Measurements from ENCODE around the gene TCF7L2.
"Not testable (repeated sequence)": the region's sequence is repeated elsewhere in the genome, so short reads cannot be mapped to it uniquely, and the experiment has no call there.

Gene TCF7L2

DNA sequence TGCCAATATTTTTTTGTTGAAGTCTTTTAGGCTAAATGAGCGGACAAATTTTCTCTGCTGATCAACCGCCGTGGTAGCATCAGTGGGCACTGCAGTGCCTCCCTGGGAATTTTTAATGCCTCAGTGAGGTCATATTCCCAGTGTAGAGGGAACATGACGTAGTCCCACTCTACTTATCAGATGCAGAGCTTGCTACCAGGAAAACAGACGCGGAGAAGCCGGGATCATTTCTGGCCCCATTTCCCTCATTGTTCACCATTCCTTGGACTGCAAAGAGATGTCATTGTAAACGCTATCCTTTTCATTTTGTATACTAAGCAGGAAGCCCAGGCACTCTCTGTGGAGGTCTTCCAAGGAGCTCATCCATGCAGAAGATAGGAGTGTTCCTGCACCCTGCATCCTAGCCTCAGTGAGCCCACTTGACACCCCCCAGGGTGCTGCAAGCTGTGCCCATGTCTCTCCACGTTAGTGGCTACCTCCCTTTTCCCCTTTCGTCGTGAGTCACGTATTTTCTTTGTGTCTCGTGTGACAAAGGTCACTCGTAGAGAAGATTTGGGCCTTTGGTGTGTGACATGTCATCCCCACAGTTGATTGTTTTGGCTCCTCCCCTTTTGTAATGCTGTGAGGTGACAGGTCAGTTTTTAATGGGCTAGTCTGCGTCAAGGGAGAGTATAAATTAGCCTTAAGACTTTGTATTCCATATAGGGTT, 145.5 kb downstream of the TCF7L2 start:
- no peak for DNase-seq (ENCODE audit: low read depth)

DNA sequence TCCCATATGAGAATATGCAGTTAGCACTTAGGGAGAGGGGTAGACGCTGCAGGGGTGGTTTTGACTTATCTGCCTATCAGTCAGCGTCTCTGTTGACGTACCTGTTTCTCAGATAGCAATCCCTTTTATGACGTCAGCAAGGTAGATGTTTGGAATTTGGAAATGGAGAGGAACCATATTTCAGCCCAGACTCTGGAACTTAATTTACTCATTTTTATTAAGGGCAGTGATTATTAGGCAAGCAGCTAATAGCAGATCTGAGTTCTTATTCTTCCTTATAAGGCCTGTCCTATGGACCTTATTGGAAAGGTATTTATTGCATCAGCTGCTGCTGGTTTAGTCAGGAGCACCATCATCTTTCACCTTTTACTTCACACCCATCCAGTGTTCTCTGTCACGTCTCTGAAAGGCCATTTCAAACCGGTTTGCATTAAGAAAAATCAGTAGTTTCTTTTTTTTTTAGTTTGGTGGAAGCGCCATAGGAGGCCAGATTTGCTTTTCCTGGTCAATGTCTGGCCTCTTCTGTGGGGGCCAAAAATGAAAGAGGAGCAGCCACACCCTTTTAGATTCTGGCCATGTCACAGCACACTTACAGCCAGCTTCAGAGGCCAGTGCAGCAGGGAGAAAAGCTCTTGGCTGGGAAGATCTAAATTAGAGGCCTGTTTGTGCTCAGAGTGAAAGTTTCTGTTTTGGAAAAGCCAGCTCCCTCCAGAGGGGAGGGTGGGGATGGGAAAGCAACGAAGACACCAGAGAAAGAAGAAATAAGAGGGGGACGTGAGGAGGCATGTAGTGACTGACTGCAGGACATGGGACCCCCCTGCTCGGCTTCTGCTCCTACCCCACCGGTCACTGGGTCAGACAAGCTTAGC, 146.3 kb downstream of the TCF7L2 start:
- DNase-seq (ENCODE audit: low read depth): no peak

DNA sequence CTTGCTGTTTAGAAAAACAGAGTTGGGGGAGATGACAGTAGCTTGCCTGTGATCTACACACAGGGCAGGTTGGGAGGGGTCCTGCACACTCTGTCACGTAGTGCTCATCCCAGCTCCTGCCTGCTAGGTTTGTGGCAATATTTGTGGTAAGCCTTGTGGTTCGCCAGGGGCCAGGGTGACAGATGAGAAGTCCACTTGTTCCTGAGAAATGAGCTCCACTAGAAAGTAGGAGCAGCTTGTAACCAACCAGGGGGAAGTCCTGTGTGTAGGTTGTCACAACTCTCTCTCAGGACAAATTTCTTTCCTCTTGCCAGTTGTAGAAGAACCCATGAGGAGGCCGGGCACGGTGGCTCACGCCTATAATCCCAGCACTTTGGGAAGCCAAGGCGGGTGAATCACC, 147.0 kb downstream of the TCF7L2 start:
- no peak for DNase-seq (ENCODE audit: low read depth)

DNA sequence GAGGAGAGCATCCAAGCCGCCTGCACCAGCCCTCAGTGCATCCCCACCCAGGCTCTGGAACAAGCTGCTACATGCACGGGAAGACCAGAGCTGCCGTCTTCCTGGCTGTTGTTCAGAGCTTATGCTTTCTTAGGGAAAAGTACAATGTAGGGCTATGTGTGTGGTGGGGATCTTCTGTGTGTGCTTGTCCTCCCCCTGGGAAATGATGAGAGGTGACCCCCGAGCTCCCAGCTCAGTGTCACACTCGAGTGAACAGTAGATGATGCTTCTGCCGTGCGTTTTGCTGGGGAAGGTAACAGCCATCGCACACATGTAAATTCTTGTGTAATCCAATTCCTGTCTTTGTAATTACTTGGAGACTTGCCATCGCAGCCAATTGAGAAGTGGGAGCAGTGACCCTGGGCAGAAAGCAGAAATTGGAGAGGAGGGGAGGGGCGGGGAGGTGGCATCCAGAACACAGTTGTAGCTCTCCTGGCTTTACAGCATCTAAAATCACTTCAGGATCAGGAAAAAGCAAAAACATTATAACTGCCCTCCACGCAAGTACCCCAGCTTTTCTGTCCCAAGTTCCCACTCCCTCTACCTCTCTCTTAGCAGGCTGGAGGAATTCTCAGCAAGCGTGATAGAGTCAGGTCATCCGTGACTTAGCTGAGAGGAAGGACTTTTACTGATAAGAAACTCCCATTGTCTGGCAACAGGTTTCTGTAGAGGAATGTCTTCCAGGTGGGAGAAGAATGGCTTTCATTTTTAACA, 149.6 kb downstream of the TCF7L2 start:
- no peak for DNase-seq (ENCODE audit: low read depth)

DNA sequence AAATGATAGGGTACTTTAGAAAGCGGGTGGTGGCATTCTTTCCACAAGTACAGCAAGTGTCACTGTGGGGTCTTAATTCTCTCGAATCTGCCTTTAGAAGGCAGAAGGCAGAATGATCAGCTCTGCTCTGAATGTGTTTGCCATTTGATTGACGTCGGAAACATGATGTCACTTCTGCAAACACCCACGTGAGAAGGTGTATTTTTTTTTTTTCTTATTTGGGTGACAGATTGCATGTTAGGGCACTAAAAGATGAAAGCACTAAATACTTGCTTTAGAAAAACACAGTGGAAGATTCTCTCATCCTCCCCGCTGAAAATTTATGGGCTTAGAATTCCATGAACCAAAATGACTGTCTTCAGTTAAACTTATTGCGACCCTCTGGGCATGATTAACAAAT, 150.2 kb downstream of the TCF7L2 start:
- no peak for DNase-seq (ENCODE audit: low read depth)

DNA sequence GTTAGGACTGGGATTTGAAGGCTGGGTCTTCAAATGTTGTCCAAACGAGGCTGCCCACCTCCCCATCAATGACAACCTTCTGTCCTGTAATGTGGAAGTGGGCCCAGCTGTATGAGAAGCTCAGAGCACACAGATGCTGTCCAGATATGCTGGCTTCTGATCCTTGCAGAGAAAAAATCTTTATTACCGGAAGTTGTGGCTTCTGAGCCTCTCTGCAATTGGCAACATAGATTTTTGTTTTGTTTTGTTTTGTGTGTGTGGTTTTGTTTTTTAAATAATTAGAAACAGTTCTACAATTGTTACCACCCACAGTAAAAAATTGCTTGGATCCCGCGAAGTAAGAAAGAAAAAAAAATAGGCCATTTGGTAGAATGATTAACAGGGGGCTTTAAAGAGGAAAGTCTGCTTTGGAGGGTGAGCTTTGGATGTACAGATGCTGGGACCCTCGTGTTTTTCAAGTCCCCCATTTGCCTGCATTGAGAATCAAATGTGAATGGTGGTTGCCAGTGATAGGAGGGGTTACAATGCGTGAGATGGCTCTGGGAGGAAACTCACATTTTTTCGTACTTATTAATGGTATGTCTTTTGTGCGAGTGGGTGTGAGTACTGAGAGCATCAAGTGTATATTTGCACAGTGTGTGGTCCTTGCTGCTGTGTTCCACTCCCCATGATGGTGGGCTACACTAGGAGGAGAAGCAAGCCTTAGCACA, 153.2 kb downstream of the TCF7L2 start:
- no peak for DNase-seq (ENCODE audit: low read depth)

DNA sequence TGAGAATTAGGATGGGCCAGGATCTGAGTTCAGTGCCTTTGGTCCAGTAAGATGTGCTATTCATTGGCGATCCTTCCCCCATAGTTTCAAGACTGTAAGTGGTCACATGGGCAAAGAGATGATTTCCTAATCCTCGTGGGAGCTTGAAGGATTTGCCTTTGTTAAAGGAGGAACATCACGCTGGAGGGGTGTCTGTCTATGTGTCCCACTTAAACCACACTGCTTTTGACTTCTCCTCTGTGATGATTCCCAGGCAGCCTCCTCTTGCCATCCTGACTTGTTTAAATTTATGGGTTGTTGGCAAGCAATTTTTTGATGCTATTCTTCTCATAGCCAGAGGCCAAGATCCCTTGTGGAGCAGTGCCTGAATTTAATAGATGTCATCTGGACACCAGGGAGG, 154.0 kb downstream of the TCF7L2 start:
- no peak for DNase-seq (ENCODE audit: low read depth)

DNA sequence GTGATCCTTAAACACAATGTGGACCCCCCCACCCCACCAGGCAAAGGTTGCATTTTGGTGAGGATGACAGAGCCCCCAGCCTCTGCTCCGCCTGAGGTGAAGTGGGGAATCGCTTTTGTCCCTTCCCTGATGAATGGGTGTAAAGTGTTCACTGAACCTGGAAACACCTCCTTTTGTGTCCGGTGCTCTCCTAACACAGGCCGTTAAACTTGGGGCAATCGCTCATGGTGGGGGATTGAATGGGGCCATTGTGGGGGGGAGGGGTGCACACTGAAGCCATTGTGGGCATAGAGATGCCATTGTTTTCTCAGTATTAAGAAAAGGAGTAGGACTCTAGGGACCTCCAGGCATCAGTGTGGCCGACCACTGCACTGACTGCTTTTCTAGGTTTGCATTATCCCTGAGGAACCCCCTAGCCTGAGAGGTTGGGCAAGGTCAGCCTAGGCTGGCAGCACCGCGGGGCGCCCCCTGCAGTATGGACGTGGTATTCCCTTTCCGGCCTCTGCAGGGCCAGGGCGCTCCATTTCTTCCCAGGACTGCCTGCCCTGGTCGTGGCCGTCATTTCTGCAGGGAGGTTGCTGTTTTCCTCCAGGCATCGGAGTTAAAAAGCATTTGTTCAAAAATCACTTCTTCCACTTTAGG, 158.3 kb downstream of the TCF7L2 start:
- no peak for DNase-seq (ENCODE audit: low read depth)

DNA sequence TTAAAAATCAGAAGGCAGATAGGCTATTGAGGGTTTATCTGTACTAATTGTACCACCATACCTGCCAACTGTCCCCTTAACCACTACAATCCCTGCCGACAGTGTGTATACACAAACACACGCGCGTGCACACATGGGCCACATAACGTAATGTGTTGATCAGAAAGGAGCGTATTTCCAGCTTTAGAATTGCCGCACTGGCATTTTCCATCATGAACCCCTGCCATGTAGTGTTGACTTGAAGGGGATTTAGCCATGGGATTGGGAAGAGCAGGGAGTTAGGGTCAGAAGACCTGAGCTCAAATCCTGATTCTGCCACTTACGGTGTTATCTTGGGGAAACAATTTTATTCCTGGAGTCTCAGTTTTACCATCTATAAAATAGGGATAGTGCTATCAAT, 158.9 kb downstream of the TCF7L2 start:
- no peak for DNase-seq (ENCODE audit: low read depth)

DNA sequence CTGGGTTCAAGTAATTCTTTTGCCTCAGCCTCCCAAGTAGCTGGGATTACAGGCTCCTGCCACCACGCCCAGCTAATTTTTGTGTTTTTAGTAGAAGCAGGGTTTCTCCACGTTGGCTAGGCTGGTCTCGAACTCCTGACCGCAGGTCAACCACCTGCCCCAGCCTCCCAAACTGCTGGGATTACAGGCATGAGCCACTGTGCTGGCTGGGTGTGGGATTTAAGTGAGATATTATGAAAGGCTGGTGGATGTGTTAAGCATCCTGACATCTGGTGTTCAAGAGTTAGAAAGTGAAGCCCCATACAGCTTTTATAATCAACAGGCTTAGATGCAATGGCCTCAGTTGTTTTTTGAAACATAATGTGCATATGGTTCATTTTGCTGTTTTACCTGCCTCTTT, 159.4 kb downstream of the TCF7L2 start:
- not testable (repeated sequence) for DNase-seq (ENCODE audit: low read depth)

DNA sequence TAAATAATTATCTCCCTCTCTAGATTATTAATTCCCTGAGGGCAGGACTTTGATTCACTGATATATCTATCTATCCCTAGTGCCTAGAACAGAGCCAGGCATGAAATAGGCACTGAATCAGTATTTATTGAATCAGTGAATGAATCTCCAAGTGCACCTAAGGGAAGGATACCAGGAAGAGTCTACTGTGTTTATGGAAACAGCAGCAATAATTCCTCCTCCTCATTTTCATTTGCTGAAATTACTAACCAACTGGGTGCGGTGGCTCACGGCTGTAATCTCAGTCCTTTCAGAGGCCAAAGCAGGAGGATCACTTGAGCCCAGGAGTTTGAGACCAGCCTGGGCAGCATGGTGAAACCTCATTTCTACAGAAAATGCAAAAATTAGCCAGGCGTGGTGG, 161.2 kb downstream of the TCF7L2 start:
- no peak for DNase-seq (ENCODE audit: low read depth)

DNA sequence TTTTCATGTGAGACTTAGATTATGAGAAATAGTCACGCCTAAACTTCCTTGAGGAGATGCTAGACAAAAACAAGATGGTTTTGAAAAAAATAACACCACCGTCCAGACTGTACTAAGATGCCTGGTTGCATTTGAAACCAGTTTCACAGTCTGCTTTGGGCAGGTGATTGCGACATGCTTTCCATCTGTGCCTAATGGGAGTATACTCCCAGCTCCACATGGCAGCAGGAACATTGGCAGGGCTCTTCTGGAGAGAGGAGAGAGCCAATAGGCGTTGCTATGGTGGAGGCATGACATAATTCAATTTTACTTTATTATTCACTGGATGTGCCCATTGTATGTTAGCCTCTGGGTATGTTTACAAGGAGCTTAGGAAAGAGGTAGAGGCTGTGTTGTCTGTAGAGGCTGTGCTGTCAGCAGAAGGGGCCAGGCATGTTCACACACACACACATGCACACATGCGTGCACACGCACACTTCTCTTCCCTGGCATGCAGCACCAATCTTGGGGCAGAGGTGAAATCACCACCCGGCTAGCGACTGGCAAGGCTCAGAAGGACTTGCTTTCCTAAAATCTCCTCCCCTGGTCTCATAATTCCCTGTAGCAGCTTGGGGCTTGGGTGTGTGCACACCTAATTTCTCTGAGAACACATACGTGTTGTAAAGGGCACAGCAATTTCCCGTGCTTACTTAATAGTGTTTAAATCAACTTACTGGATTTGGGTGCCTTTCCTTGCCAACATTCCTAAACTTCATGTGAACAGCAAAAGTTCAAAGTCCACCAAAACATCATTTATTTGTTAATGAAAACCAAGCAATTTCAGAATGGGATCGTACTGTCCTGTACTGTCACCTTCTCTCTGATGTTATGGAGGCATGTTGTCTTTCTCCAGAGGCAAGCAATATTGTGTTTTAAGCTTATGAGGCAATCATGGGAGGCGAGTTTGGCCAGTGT, 162.1 kb downstream of the TCF7L2 start:
- no peak for DNase-seq (ENCODE audit: low read depth)

DNA sequence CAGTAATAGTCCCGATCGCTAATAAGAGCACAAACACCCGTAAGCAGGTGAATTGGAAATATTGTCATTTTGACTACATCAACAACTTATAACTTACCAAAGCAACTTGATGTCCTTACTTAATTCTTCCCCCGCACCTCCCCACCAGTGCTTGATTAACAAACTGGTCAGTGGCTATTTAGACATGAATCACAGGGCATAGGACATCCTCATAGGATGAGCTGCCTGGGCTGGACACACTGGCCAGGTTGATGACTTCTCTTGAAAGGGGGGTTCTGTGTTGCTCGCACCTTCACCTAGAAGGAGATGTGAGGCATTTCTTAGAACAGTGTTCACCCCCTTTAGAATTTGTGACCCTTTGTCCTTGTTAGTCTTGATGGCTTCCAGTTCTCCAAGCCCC, 163.2 kb downstream of the TCF7L2 start:
- DNase-seq (ENCODE audit: low read depth): no peak

DNA sequence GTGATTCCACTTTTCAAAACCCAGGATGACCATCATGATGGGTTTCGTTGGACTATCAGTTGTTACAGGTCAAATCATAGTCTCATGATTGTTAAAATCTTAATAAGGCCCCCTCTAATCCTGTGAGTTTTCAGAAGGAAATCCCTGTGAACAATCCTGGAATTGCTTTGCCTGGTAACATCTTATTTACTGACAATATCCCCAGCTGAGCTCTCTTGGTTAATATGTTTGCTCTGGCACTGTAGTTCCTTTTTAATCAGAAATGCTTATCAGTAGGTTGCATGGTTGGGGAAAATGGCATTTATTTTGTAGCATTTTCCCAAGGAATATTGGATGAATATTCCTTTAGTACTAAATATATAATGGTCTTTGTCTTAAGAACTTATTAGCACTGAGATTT, 163.9 kb downstream of the TCF7L2 start:
- no peak for DNase-seq (ENCODE audit: low read depth)

DNA sequence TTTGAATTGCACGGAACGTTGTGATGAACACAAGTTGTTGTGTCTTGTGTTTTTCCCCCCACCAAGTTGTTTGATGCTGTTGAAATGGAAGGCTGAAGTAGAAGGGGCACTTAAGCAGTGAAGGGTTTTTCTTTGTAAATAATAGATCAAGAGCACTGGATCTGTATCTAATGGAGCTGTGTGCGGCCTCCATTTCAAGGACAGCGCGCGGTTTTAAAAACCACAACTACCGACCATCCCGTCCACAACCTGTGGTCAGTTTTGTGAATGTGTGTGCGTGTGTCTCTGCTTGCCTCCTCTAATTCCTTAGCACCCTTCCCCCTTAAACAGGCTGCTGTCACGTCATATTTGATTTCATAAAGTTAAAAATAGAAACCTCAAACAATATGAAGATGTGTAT, 165.5 kb downstream of the TCF7L2 start:
- DNase-seq (ENCODE audit: low read depth): no peak

DNA sequence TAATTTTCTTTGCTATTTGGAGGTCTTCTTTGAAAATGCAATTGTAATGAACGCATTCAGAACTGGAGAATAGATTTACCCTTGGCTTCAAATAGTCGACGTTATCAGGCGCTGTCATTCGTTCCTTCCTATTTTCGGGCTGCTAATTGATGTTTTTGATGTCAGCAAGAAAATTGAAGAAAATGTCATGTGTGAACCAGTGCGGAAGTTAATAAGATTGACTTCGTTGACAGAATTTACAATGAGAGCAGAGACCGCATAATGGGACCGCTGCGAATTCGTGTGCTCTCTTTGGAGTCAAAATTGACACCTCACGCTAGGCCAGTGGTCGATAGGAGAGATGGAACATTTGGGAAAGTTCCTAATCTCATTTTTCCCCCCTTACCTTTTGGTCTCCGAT, 168.8 kb downstream of the TCF7L2 start:
- DNase-seq (ENCODE audit: low read depth): no peak

DNA sequence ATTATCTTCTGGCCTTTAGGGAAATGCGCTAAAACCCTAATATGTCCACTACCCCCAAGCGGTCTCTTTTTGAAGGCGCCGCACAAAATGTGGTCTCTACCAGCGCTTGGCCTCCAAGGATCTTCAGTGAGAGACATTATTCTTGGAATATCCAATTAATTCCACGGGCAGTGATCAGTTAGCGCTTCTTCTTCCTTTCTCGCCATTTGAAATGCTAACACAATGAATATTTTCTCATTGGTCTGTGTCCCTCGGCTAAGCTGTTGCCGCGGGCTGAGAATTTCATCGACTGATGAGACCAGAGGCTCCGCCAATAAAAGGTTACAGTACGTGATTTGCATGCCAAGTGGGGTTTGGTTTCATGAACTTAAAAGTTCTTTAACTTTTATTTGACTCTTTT, 169.8 kb downstream of the TCF7L2 start:
- no peak for DNase-seq (ENCODE audit: low read depth)

DNA sequence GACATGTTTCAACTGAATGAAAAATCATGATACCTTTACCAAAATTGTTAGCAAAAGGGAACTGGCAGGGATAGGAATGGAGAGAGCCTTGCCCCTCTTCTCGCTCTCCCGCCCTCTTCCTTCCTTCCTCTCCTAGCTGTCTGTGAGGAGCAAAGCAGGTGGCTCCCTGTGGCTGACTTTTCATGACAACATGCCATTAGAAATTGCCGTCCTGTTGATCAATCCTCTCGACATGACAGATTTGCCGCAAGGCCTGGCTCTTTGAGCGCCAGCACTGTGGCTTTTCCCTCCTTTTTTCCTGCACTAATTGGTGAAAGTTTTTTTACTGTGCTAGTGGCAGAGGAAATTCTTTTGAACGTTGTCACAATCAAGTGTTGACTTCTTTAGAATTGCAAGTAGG, 171.1 kb downstream of the TCF7L2 start:
- no peak for DNase-seq (ENCODE audit: low read depth)

DNA sequence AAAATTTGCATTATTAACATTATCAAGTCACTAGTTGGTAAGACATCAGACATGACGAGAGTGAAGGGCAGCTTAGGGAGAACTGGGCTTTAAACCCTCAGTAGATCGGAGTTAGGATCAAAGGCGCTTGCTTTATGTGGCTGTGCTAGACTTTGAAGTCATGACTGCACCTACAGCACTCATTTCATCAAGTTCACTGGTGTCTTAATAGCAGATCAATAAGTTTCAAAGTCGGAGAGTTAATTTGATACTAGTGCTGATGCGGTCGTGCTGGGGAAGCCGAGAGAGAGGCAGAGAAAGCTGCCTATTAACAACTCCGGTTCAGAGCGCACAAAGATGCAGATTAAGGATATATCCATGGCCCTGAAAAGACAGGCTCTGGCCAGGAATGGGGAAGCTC, 172.9 kb downstream of the TCF7L2 start:
- no peak for DNase-seq (ENCODE audit: low read depth)

DNA sequence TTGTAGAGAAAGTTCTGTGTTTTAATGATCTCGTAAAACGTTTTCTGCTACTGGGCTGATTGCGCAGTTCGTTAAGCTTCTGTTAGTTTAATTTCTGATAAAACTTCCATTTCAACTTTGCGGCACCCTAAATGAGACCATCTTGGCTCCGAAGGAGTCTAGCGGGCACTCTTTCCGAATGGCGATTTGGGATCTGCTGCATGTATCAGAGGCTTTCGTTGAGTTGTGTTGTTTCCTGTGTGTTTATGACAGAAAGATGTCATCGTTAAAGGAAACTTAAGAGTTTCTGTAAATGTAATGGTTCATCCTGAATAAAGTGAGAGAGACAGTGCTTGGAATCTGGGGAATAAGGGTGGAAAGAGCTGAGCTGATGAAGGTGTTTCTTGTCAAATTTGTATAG, 174.7 kb downstream of the TCF7L2 start:
- DNase-seq (ENCODE audit: low read depth): no peak

DNA sequence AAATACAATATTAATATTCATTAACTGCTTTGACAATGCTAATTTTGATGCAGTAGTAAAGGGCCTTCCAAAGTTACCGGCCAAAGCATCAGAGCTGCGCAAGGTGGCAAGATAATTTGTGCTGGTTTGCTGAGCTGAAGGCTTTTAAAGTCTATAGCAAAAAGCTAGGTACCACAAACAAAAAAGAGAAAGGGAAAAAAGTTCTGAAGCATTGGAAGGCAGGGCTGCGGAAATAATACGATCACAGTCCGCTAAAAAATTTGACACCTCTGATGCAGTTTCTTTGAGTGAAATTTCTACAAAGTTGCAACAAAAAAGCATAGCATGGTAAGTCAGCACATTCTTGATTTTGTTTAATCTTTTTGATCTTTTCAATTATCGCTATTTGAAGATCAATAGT, 175.6 kb downstream of the TCF7L2 start:
- no peak for DNase-seq (ENCODE audit: low read depth)

Measured in activated T-cell treated with anti-CD3 and anti-CD28 coated beads for 24 hours (primary cell).